ENCODE measurements around the gene RNF2.
A peak's percentile ranks its signal among the peaks of the same experiment; 100 is the strongest.
"Not testable (repeated sequence)": the region's sequence is repeated elsewhere in the genome, so short reads cannot be mapped to it uniquely, and the experiment has no call there.

The RNF2 gene

GRCh38 chr1:185044981-185045813 lies at the start of gene RNF2:
Gene RNF2 (plus strand): TSS chr1:185045558. CDS start chr1:185087554, 41,996 bp downstream.
- peak; percentile 82 for DNase-seq

GRCh38 chr1:184999974-185000373 lies 45.4 kb upstream of the RNF2 start:
- DNase-seq: not testable (repeated sequence)

- not testable (repeated sequence) for DNase-seq
These were observed 44.0 kb upstream of the RNF2 start for GRCh38 chr1:185001312-185001880.

- peak; percentile 12 for DNase-seq
These were observed 36.5 kb upstream of the RNF2 start for GRCh38 chr1:185008838-185009237.

- no peak for DNase-seq
These were observed 35.0 kb upstream of the RNF2 start for GRCh38 chr1:185010361-185010760.

- no peak for DNase-seq
These were observed 30.4 kb upstream of the RNF2 start for GRCh38 chr1:185014941-185015340.

- DNase-seq: no peak
These were observed 29.7 kb upstream of the RNF2 start for GRCh38 chr1:185015631-185016030.

- DNase-seq: no peak
These were observed 28.5 kb upstream of the RNF2 start for GRCh38 chr1:185016880-185017279.

GRCh38 chr1:185017338-185017737 lies 28.0 kb upstream of the RNF2 start:
- DNase-seq: no peak

- no peak for DNase-seq
These were observed 27.4 kb upstream of the RNF2 start for GRCh38 chr1:185017966-185018365.

GRCh38 chr1:185027252-185027882 lies 18.0 kb upstream of the RNF2 start:
- no peak for DNase-seq

GRCh38 chr1:185033686-185034085 lies 11.7 kb upstream of the RNF2 start:
- no peak for DNase-seq

GRCh38 chr1:185035258-185035657 lies 10.1 kb upstream of the RNF2 start:
- no peak for DNase-seq

GRCh38 chr1:185038813-185039376 lies 6.5 kb upstream of the RNF2 start:
- DNase-seq: no peak

GRCh38 chr1:185039726-185040407 lies 5.5 kb upstream of the RNF2 start:
- DNase-seq: no peak

- DNase-seq: peak; percentile 16
These were observed 5.0 kb upstream of the RNF2 start for GRCh38 chr1:185040408-185040735.

- DNase-seq: no peak
These were observed 3.6 kb upstream of the RNF2 start for GRCh38 chr1:185041742-185042141.

- DNase-seq: no peak
These were observed 2.6 kb upstream of the RNF2 start for GRCh38 chr1:185042737-185043136.

GRCh38 chr1:185044387-185044786 lies 971 bp upstream of the RNF2 start:
- DNase-seq: no peak

- DNase-seq: no peak
These were observed 595 bp downstream of the RNF2 start for GRCh38 chr1:185045814-185046492.

GRCh38 chr1:185046668-185047067 lies 1.3 kb downstream of the RNF2 start:
- DNase-seq: no peak

- DNase-seq: no peak
These were observed 4.3 kb downstream of the RNF2 start for GRCh38 chr1:185049670-185050069.

Measured in DMS79 treated with DMSO at 0.1 percent for 48 hours (cell line).